Measurements from ENCODE around the gene RNF180. TPM values are rescaled to one million over a fixed set of nuclear protein-coding genes. Genes with fewer than 3 reads are reported as not detected.
"Not testable (repeated sequence)": the region's sequence is repeated elsewhere in the genome, so short reads cannot be mapped to it uniquely, and the experiment has no call there.

RNF180 gene
- total RNA-seq, 4 donors from 2014 or later, result 18.8 to 45.4 (median 30.9) TPM

DNA sequence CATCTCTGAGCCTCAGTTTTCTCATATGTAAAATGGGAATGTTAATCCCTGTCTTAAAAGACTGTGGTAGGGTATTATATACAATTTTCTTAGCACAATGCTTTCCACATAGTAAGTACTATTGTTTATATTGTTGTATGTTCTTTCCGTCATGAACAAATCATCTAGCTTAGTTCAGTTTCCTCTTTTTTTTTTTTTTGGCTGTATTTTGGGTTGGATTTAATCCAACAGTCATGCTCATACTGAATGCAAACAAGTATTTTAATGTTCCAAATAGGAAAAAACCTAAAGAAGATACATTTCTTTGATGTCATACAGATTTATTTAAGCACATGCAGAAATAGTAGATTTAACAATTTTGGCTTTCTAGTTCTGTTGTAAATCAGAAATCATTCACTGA, 95.1 kb downstream of the RNF180 start:
- Histone ChIP-seq H3K27ac (no peak overlapping the region), H3K4me3 (no peak overlapping the region), H3K36me3 (no peaks in the 10 kb centered on the region), H3K9me3 (no peaks in the 10 kb centered on the region), H3K27me3 (no peaks in the 10 kb centered on the region), H3K4me1 (no peaks in the 10 kb centered on the region)
- TF ChIP-seq, protein P1, sequence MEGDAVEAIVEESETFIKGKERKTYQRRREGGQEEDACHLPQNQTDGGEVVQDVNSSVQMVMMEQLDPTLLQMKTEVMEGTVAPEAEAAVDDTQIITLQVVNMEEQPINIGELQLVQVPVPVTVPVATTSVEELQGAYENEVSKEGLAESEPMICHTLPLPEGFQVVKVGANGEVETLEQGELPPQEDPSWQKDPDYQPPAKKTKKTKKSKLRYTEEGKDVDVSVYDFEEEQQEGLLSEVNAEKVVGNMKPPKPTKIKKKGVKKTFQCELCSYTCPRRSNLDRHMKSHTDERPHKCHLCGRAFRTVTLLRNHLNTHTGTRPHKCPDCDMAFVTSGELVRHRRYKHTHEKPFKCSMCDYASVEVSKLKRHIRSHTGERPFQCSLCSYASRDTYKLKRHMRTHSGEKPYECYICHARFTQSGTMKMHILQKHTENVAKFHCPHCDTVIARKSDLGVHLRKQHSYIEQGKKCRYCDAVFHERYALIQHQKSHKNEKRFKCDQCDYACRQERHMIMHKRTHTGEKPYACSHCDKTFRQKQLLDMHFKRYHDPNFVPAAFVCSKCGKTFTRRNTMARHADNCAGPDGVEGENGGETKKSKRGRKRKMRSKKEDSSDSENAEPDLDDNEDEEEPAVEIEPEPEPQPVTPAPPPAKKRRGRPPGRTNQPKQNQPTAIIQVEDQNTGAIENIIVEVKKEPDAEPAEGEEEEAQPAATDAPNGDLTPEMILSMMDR (IDR thresholded peaks at IDR 0.05), result no peak
- TF ChIP-seq POLR2A (IDR thresholded peaks at IDR 0.05), result no peak
- DNase-seq, result no peak
- intact Hi-C loops (cut with DNase I; ENCODE audit: low total_unique reads), result no loop called here

DNA sequence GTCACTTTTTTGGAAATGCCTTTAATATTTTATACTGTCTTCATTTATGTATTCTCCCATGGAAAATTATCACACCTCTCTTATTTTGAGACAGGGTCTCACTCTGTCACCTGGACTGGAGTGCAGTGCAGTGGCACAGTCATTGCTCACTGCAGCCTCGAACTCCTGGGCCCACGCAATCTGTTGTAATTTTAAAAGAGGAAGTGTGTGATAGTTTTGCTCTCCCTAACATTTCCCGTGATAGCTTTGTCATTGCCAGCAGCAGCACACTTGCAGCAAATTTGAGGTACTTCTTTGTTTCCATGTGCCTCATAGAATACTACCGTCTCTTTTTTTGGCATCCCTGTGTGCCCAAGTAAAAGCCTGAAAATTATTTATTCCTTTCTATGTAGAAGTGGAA, 103.5 kb downstream of the RNF180 start:
- Histone ChIP-seq H3K27me3 (no peaks in the 10 kb centered on the region), H3K27ac (no peak overlapping the region), H3K9me3 (peaks cover 0 to 4% of the 10 kb centered on the region in 2 donors), H3K36me3 (no peaks in the 10 kb centered on the region), H3K4me1 (no peaks in the 10 kb centered on the region), H3K4me3 (no peak overlapping the region)
- no peak for DNase-seq
- no peak for TF ChIP-seq POLR2A (IDR thresholded peaks at IDR 0.05)
- TF ChIP-seq, protein P1 (IDR thresholded peaks at IDR 0.05), result no peak
- intact Hi-C loops (cut with DNase I; ENCODE audit: low total_unique reads), result no loop called here

DNA sequence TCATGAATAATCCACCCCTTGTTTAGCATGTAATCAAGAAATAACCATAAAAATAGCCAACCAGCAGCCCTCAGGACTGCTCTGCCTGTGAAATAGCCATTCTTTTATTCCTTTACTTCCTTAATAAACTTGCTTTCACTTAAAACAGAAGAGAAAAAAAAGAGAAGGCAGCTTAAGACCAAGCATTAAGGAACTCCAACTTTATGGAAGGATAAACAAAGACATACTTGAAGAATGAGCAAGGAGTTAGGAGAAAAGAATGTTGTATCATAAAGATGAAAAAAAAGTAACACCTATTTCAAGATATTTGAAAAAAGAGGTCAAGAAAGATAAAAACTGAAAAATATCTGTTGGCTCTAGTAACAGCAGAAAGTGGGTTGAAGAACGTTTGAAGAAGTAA, 107.6 kb downstream of the RNF180 start:
- TF ChIP-seq, protein P1 (IDR thresholded peaks at IDR 0.05), result no peak
- TF ChIP-seq POLR2A (IDR thresholded peaks at IDR 0.05), result no peak
- H3K4me1 ChIP-seq, result no peaks in the 10 kb centered on the region
- DNase-seq, result no peak
- peaks cover 0 to 4% of the 10 kb centered on the region in 2 donors for H3K9me3 ChIP-seq
- H3K27me3 ChIP-seq, result no peaks in the 10 kb centered on the region
- intact Hi-C loops (cut with DNase I; ENCODE audit: low total_unique reads), result no loop called here
- no peak overlapping the region for H3K27ac ChIP-seq
- H3K4me3 ChIP-seq, result no peak overlapping the region
- H3K36me3 ChIP-seq, result no peaks in the 10 kb centered on the region

DNA sequence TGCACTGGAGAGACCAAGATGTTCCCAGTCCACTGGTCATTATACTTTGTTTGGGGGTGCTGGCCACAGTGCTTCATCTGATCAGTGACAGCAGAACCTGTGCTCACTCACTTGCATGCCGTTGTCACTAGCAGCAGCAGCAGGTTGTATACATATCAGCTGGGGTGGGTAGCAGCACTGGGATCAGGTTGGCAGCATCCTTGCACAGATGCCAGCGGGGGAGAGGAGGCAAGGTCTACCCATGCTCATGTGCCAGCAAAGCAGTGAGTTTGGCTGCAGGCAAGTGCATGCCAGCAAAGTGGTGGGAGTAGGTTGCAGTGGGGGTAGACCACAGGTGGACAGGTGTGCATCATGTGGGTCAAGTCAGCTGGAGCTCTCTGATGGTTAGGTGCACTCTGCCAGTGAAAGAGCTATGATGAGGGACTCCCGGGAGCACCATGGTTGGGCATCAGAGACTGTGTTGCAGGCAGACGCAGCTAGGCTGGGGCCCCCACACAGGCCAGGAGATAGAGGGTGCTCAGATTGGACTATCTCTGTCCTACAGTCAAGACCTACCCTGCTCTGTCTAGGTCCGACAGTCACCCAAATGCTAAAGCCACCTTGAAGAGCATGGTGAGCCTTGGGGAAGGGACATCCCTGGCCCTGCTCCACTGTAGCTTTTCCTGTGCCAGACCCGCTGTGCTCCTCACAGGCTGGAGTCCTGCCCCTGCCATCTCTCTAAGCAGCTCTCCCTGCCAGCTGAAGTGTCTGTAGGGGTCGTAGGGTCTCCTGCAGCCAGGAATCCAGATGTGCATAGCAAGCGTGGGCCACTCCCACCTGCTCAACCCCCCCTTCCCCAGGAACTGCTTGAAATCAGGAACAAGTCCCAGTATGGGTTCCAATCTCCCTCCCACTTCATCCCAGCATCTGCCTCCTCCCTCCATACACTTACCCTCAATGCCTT, 119.8 kb downstream of the RNF180 start:
- H3K36me3 ChIP-seq, result no peaks in the 10 kb centered on the region
- TF ChIP-seq, protein P1 (IDR thresholded peaks at IDR 0.05), result no peak
- TF ChIP-seq POLR2A (IDR thresholded peaks at IDR 0.05), result no peak
- H3K27ac ChIP-seq, result no peak overlapping the region
- H3K27me3 ChIP-seq, result no peaks in the 10 kb centered on the region
- no peaks in the 10 kb centered on the region for H3K4me1 ChIP-seq
- DNase-seq, result no peak
- H3K4me3 ChIP-seq, result no peak overlapping the region
- intact Hi-C loops (cut with DNase I; ENCODE audit: low total_unique reads), result no loop called here
- peaks cover 0 to 7% of the 10 kb centered on the region in 2 donors for H3K9me3 ChIP-seq

DNA sequence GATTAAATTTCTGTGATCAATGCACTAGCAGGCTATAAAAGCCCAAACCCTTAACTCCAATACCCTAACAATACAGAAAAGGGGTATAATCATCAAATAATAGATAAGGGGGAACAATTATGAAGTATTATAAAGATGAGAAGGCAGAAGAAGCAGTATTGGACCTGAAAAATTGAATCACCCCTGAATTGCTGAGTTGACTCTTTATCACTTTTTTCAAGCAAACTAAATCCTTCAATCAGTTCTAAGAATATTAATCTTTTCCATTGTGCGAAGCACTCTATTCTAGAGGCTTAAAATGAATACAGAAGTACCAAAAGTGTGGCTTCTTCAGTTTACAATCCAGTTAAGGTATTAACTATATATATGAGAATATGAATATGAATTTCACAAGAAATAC, 120.7 kb downstream of the RNF180 start:
- H3K4me3 ChIP-seq, result no peak overlapping the region
- H3K36me3 ChIP-seq, result no peaks in the 10 kb centered on the region
- no peak overlapping the region for H3K27ac ChIP-seq
- H3K9me3 ChIP-seq, result peaks cover 0 to 7% of the 10 kb centered on the region in 2 donors
- H3K4me1 ChIP-seq, result no peaks in the 10 kb centered on the region
- intact Hi-C loops (cut with DNase I; ENCODE audit: low total_unique reads), result no loop called here
- TF ChIP-seq, protein P1 (IDR thresholded peaks at IDR 0.05), result no peak
- no peak for TF ChIP-seq POLR2A (IDR thresholded peaks at IDR 0.05)
- no peaks in the 10 kb centered on the region for H3K27me3 ChIP-seq
- DNase-seq, result no peak

DNA sequence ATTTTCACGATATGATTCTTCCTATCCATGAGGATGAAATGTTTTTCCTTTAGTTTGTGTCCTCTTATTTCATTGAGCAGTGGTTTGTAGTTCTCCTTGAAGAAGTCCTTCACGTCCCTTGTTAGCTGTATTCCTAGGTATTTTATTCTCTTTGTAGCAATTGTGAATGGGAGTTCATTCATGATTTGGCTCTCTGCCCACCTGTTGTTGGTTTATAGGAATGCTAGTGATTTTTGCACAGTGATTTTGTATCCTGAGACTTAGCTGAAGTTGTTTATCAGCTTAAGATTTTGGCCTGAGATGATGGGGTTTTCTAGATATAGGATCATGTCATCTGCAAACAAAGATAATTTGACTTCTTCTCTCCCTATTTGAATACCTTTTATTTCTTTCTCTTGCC, 122.9 kb downstream of the RNF180 start:
- H3K36me3 ChIP-seq; H3K4me3 ChIP-seq; H3K9me3 ChIP-seq; H3K27ac ChIP-seq; H3K4me1 ChIP-seq; DNase-seq; intact Hi-C loops (cut with DNase I; ENCODE audit: low total_unique reads); H3K27me3 ChIP-seq: not testable (repeated sequence)
